ENCODE measurements around the gene EPS8L1.

Gene EPS8L1

DNA sequence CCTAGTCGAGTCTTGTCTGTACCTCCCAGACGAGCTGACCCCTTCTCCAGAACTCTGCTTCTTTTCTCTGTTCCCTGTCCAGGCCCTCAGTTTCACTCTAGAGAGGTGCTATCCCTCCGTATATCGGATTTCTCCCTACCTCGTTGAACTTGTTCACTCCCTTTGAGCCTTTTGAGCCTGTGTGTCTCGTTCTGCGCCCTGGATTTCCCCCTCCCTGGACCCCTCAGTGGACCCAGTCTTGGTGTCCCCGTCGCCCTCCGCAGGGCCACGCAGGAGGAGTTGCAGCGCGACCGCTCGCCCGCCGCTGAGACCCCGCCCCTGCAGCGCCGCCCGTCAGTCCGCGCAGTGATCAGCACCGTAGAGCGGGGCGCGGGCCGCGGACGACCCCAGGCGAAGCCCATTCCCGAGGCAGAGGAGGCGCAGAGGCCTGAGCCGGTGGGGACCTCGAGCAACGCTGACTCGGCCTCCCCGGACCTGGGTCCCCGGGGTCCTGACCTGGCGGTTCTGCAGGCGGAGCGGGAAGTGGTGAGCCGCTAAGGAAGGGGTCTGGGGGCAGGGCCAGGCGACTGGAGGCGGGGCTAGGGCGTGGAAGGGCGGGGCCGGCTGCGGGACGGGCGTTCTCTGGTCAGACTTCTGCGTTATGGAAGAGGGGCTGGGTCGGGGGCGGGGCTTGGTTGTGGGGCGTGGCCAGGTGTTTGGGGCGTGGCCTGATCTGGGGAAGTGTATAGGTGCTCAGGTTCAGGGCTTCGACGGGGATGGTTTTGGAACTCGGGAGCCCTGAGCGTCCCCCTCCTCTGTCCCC lies 5.5 kb downstream of the EPS8L1 start:
- H3K4me3 ChIP-seq (ENCODE audit: low read depth, low read length), result no peak overlapping the region
- TF ChIP-seq, protein P1, sequence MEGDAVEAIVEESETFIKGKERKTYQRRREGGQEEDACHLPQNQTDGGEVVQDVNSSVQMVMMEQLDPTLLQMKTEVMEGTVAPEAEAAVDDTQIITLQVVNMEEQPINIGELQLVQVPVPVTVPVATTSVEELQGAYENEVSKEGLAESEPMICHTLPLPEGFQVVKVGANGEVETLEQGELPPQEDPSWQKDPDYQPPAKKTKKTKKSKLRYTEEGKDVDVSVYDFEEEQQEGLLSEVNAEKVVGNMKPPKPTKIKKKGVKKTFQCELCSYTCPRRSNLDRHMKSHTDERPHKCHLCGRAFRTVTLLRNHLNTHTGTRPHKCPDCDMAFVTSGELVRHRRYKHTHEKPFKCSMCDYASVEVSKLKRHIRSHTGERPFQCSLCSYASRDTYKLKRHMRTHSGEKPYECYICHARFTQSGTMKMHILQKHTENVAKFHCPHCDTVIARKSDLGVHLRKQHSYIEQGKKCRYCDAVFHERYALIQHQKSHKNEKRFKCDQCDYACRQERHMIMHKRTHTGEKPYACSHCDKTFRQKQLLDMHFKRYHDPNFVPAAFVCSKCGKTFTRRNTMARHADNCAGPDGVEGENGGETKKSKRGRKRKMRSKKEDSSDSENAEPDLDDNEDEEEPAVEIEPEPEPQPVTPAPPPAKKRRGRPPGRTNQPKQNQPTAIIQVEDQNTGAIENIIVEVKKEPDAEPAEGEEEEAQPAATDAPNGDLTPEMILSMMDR (IDR thresholded peaks at IDR 0.05; ENCODE audit: control insufficient read depth, extremely low read depth, insufficient read depth), result no peak
- DNase-seq (ENCODE audit: low read depth), result no peak

DNA sequence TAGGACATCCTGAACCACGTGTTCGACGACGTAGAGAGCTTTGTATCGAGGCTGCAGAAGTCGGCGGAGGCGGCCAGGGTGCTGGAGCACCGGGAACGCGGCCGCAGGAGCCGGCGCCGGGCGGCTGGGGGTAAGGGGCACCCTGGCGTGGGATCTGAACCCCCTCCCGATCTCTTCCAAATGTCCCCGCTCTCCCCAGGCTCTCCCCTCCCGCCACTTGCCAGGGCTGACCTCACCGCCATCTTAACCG lies 6.0 kb downstream of the EPS8L1 start:
- no peak for DNase-seq (ENCODE audit: low read depth)
- TF ChIP-seq, protein P1 (IDR thresholded peaks at IDR 0.05; ENCODE audit: control insufficient read depth, extremely low read depth, insufficient read depth), result no peak
- no peak overlapping the region for H3K4me3 ChIP-seq (ENCODE audit: low read depth, low read length)

DNA sequence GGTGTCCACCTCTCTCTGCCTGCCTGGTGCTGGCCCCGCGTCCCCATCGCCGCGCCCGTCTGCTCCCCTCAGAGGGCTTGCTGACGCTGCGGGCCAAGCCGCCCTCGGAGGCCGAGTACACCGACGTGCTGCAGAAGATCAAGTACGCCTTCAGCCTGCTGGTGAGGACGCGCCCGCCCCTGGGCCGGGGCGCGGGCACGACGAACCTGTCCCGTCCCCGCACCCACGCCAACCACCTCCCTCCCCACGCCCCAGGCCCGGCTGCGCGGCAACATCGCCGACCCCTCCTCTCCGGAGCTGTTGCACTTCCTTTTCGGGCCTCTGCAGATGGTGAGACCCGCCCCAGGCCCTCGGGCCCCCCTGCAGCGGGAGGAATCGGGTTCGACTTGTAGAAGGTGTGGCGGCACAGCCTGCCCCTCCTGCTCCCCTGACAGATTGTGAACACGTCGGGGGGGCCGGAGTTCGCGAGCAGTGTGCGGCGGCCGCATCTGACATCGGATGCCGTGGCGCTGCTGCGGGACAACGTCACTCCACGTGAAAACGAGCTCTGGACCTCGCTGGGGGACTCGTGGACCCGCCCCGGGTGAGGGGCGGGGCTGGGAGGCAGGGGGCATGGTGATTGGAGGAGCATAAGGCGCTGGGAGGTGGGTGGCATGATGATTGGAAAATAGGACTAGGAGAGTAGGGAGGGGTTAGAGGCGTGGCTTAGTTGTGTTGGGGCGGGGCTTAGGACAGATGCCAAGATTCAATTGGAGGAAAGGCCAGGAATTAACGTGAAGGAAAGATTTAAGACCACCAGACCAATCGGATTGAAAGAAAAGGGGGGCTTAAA lies 6.6 kb downstream of the EPS8L1 start:
- no peak overlapping the region for H3K4me3 ChIP-seq (ENCODE audit: low read depth, low read length)
- DNase-seq (ENCODE audit: low read depth), result no peak
- TF ChIP-seq, protein P1 (IDR thresholded peaks at IDR 0.05; ENCODE audit: control insufficient read depth, extremely low read depth, insufficient read depth), result no peak

DNA sequence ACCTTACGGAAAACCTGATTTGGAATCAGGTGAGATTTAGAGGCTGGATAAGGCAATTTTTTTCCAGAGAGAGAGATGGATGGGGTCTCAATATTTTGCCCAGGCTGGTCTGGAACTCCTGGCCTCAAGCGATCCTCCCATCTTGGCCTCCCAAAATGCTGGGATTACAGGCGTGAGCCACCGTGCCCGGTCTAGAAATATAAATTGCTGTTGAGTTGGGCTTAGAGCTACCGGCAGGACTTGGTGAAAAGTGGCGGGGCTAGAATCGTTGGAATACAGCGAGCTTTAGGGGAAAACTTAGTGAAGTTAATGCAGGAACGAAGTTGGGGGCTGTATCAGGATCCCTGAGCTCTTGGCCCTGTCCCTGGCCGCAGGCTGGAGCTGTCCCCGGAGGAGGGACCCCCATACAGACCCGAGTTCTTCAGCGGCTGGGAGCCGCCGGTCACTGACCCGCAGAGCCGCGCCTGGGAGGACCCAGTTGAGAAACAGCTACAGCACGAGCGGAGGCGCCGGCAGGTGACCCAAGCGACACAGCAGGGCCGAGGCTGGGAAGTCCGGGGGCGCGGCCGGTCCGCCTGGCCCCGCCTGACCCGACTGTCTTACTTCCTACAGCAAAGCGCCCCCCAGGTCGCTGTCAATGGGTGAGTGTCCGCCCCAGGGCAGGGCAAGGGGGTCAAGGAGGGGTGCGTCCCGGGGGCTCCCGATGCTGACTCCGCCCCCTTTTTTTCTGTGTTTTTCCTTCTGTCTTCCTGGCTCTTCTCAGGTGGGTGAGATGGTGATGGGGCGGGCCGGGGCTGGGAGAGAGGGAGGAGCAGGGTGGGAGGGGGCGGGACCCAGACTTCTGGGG lies 7.6 kb downstream of the EPS8L1 start:
- no peak for DNase-seq (ENCODE audit: low read depth)
- no peak overlapping the region for H3K4me3 ChIP-seq (ENCODE audit: low read depth, low read length)

DNA sequence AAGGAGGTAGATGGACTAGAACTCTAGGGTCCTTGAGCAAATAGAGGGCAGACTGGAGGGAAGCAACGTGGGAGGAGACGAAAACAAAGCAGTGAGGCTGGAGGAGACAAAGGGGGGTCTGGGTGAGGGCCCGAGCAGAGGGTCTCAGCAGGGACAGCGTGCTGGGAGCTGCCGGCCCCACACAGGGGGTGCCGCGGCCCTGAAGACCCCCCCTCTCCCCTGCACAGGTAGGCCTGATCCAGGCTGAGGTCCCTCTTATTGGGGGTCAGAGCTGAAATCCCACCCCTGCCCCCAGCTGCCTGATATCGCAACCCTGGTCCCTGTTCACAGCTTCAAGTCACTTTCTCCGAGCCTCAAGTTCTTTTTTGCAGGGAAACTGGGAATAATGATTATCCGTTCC lies 8.7 kb downstream of the EPS8L1 start:
- no peak overlapping the region for H3K4me3 ChIP-seq (ENCODE audit: low read depth, low read length)
- no peak for DNase-seq (ENCODE audit: low read depth)
- TF ChIP-seq, protein P1 (IDR thresholded peaks at IDR 0.05; ENCODE audit: control insufficient read depth, extremely low read depth, insufficient read depth), result no peak

More for the DNA sequence above, 7.6 kb downstream of the EPS8L1 start:
- TF ChIP-seq, protein P1 (IDR thresholded peaks at IDR 0.05; ENCODE audit: control insufficient read depth, extremely low read depth, insufficient read depth), result no peak

DNA sequence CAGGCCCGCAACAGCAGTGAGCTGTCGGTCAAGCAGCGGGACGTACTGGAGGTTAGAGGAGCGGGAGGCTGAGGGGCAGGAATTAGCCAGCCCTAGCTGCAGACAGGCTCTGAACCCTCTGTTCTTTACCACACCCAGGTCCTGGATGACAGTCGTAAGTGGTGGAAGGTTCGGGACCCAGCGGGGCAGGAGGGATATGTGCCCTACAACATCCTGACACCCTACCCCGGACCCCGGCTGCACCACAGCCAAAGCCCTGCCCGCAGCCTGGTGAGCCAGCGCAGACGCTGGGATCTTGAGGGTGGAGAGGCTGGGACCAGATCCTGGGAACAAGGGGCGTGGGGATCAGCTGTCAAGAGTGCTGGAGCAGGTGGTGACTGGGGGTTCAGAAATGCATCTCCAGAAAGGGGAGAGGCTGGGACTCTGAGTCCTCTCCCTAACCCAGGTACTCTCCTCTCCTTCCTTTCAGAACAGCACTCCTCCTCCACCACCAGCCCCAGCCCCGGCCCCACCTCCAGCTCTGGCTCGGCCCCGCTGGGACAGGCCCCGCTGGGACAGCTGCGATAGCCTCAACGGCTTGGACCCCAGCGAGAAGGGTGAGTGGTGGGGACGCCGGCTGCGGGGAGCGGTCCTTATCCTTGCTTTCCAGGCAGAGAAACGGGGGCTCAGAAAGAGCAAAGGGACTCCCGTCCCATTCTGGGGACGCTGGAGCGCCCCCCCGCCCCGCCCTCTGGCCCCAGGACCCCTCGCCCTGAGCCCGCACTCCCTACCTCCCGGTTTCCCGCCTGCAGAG lies 10.4 kb downstream of the EPS8L1 start:
- DNase-seq (ENCODE audit: low read depth), result no peak
- H3K4me3 ChIP-seq (ENCODE audit: low read depth, low read length), result no peak overlapping the region
- TF ChIP-seq, protein P1 (IDR thresholded peaks at IDR 0.05; ENCODE audit: control insufficient read depth, extremely low read depth, insufficient read depth), result no peak

All from LNCaP clone FGC (cell line).